ENCODE data around the gene DGKQ. TPM values are rescaled to one million over a fixed set of nuclear protein-coding genes. Genes with fewer than 3 reads are reported as not detected.

Gene DGKQ
- total and polyA plus RNA-seq, 9 of the 15 experiments (the other 6 are each of a cell fraction or from before 2014, with no cell fraction given) = 0.17 to 22.0 (median 5.6) TPM

- no peak for TF ChIP-seq ZNF584 (CRISPR knock-in tag; IDR thresholded peaks at IDR 0.05; ENCODE audit: low read depth)
- TF ChIP-seq, protein P1, sequence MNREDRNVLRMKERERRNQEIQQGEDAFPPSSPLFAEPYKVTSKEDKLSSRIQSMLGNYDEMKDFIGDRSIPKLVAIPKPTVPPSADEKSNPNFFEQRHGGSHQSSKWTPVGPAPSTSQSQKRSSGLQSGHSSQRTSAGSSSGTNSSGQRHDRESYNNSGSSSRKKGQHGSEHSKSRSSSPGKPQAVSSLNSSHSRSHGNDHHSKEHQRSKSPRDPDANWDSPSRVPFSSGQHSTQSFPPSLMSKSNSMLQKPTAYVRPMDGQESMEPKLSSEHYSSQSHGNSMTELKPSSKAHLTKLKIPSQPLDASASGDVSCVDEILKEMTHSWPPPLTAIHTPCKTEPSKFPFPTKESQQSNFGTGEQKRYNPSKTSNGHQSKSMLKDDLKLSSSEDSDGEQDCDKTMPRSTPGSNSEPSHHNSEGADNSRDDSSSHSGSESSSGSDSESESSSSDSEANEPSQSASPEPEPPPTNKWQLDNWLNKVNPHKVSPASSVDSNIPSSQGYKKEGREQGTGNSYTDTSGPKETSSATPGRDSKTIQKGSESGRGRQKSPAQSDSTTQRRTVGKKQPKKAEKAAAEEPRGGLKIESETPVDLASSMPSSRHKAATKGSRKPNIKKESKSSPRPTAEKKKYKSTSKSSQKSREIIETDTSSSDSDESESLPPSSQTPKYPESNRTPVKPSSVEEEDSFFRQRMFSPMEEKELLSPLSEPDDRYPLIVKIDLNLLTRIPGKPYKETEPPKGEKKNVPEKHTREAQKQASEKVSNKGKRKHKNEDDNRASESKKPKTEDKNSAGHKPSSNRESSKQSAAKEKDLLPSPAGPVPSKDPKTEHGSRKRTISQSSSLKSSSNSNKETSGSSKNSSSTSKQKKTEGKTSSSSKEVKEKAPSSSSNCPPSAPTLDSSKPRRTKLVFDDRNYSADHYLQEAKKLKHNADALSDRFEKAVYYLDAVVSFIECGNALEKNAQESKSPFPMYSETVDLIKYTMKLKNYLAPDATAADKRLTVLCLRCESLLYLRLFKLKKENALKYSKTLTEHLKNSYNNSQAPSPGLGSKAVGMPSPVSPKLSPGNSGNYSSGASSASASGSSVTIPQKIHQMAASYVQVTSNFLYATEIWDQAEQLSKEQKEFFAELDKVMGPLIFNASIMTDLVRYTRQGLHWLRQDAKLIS (CRISPR knock-in tag; IDR thresholded peaks at IDR 0.05) = no peak
- no peak for TF ChIP-seq ELF4 (CRISPR knock-in tag; IDR thresholded peaks at IDR 0.05)
- TF ChIP-seq ZNF639 (CRISPR knock-in tag; conservative IDR thresholded peaks at IDR 0.05 in 1 of 2, IDR thresholded peaks at IDR 0.05 in 1 of 2) = no peak
- no peak for TF ChIP-seq BCOR (IDR thresholded peaks at IDR 0.05)
- no peak for TF ChIP-seq TFAM (CRISPR knock-in tag; conservative IDR thresholded peaks at IDR 0.05)
- no peak for TF ChIP-seq ELK3 (CRISPR knock-in tag; IDR thresholded peaks at IDR 0.05)
- peak in 2 of 3 experiments; percentile 16 to 25; a peak in 3 of 6 replicates for TF ChIP-seq CTCF (IDR thresholded peaks at IDR 0.05 in 2 of 3, conservative IDR thresholded peaks at IDR 0.05 in 1 of 3; ENCODE audit: insufficient read depth in 2 of 3, low read depth in 1 of 3, low read length in 3 of 3)
- TF ChIP-seq SMARCE1 (IDR thresholded peaks at IDR 0.05) = no peak
- TF ChIP-seq NFRKB (IDR thresholded peaks at IDR 0.05; ENCODE audit: low read depth) = peak; percentile 11; the same call in 1 of the 2 replicates
- TF ChIP-seq SIN3A (IDR thresholded peaks at IDR 0.05; ENCODE audit: borderline replicate concordance in 2 of 2, control insufficient read depth in 1 of 2, low read depth in 2 of 2, low read length in 2 of 2) = no peak
- TF ChIP-seq SRSF3 (IDR thresholded peaks at IDR 0.05; ENCODE audit: insufficient read depth, low read length) = no peak
- no peak for TF ChIP-seq PYGO2 (tag; IDR thresholded peaks at IDR 0.05)
- TF ChIP-seq PHB (CRISPR knock-in tag; IDR thresholded peaks at IDR 0.05) = no peak
- TF ChIP-seq ZNF512 (tag; IDR thresholded peaks at IDR 0.05) = no peak
- TF ChIP-seq ZNF274 (IDR thresholded peaks at IDR 0.05; ENCODE audit: borderline replicate concordance, low read depth, low read length) = no peak
- no peak for TF ChIP-seq BACH1 (tag; IDR thresholded peaks at IDR 0.05)
Measured at GRCh38 chr4:995311-996026, 22.1 kb upstream of the DGKQ start (continued).
